GM12891 (cell line): ENCODE measurements around the gene HRG.

Source experiments
- POLR2A ChIP-seq: IDR thresholded peaks from 2 replicates; pipeline ENCODE4 v1.6.1; 2011; ENCODE audit warnings: low read depth, low read length, control low read depth
- POLR2AphosphoS5 ChIP-seq: IDR thresholded peaks from 2 replicates; pipeline ENCODE4 v1.6.1; 2011; ENCODE audit warnings: low read depth, low read length, control low read depth
- POU2F2 ChIP-seq: IDR thresholded peaks from 2 replicates; pipeline ENCODE4 v1.6.1; 2011; ENCODE audit warnings: low read depth, mild to moderate bottlenecking, control low read depth, low read length, moderate library complexity
- TAF1 ChIP-seq: IDR thresholded peaks from 2 replicates; pipeline ENCODE4 v1.6.1; 2011; ENCODE audit warnings: low read depth, low read length, control low read depth

- no peak for TF ChIP-seq POLR2AphosphoS5
- no peak for TF ChIP-seq POLR2A
- no peak for TF ChIP-seq TAF1
- TF ChIP-seq POU2F2 = no peak
These were observed 21.1 kb upstream of the HRG start for GRCh38 chr3:186644683-186645082.
